KG1 (cell line): ENCODE measurements around the gene PIK3R3.

Experiments used
- DNase-seq: peaks from one replicate; lab custom pipeline; 2025; lab: John Stamatoyannopoulos, UW

Gene PIK3R3

DNA sequence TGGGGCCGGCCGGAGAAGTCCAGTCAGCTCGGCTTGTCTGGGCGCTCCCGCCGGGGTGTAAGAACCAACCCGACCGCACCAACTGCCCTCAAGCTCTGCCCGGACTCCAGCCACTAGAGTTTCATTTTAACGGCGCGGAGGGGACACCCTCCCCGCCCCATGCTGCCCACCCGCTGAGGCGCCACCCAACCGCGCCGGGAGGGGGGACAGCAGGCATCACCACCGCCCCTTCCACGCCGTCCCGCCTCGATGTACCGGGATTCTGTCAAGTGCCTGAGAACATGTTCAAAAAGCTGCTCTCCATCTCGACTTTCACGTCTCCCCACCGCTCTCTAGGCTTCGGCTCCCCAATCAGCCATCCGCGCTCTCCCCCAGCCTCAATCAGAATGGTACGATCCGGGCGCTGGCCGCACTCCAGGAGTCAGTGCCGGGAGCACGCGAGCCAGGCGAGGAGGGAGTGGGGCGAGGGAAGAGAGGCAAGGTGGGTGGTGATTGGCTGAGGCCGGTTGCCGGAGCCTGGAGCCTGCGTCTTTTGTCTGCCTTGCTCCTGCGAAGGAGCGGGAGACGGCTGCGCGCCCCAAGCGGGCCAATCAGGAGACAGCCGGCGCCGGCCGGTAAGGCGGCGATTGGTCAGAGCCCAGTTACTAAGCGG, at the start of gene PIK3R3:
Gene PIK3R3, minus strand, starts transcription at position 101 of the 652 bp plus-strand sequence. CDS start 677 bp downstream, outside the sequence.
- peak; percentile 83 for DNase-seq

DNA sequence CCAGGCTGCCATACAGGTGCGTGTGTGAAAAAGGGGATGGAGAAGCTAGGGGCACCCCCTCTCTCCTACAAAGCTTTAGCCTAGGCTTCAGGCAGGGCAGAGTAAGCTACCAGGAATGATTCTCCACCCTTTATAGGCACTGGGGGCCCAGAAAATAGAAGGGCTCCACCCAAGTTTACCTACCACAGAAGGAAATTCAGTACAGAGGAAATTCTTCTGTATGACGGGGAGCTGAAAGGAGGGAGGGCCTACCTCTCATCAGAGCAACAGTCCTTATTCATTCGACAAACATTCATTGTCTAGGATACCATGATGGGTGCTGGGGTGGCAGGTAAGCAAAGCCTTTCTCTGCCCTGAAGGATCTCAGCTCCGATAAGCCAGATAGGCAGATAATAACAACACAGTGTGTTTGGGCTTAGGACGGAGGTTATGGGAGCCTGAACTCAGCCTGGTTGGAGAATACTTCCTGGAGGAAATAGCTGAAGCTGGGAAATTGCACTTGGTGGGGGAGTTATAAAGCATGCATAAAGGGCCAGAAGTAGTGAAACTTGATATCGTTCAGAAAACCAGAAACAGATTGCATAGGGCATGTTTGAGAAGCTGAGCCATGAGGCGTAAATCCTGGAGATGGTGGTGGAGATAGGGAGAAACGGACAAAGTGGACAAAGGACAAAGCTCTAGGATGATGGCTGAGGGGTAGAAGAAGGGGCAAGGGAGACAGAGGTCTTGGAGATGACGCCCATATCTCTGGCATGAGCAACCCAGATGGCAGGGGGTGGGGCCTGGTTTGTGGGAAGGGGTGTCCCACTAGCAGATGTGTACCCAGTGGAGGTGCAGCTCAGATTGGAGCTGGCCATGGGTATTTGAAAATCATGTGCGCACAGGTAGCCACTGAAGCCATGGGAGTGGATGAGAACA, 49.2 kb upstream of the PIK3R3 start:
- no peak for DNase-seq

DNA sequence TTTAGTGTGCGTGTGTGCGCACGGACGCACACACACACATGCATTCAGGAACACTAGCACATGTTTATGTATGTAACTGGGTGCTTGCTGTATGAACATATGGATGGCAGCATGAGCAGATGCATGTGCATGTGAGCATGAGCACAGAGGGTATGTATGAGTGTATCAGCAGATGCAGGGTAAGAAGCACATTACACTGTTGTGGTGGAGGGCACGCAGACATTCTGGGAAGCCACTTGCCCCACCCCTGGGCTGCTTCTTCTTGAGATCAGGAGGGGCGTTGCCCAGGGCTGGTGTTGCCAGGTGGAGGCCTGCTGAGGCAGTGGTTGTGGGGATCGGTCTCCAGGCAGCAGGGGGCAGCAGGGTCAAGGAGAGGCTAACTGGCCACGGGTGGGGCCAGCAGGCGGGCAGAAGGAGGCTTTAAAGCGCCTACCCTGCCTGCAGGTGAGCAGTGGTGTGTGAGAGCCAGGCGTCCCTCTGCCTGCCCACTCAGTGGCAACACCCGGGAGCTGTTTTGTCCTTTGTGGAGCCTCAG, 47.7 kb upstream of the PIK3R3 start:
- DNase-seq = no peak

DNA sequence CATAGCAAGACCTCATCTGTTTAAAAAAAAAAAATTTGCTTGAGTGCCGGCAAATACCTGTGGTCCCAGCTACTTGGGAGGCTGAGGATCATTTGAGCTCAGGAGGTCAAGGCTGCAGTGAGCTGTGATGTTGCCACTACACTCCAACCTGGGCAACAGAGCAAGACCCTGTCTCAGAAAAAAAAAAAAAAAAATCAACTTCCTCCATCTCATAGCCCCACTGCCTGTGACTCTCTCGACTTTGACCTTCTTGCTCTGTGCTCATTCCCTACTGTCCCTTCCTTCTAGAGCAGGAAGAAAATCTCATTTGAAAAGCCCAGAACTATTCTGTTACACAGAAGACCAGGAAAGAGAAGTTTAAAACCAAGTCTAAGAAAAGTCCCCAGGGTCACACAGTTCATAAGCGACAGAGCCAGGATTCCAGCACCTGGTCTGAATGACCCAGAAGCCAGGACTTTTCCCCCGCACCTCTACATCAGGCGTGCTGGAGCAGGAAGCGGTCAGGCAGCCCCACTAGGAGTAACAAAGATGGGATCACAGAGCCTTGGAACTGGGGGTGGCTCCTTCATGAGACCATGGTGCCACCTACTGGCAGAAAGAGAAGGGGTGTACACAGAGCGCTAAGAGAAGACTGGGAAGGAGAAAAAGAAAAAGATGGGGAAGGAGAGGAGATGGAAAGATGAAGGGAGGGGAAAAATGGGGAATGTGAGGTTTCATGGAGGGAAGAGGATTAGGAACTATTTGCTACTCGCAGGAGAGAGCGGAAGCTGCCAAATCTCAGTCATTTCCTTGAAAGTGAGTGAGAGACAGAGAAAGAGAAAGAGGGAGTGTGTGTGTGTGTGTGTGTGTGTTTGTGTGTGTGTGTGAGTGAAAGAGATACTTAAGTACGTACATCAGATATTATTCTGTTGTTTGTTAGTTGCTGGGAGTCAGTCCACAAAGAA, 47.0 kb upstream of the PIK3R3 start:
- DNase-seq = peak; percentile 31

DNA sequence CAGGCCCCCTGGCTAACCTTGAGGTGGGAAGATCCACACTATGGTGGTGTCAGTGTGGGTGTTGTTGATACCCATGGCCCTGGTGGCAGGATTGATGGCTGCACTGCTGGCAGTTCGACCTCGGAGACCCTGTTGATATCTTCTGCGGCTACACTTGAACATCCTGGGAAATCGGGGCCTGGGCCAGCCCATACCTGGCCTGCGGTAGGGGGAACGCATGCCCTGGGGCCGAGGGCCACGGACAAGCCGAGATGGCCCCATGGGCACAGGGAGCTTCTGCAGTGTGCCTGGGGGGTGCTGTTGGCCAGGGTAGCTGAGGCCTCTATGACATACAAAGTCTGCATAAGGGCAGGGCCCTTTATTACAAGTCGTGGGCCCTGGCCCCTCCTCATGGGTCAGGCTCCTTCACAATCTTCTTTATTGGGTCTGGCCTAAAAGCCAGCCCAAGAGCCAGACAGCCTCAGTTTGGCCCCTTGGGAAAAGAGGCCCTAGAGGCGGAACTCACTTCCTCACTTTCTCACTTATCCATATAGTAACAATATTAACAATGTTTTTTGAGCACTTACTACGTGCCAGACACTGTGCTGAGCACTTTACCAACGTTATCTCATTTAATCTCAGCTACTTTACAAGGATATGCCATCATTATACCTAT, 43.9 kb upstream of the PIK3R3 start, which contains the start of gene P3R3URF:
Gene P3R3URF, minus strand, starts transcription at position 278 of the 655 bp plus-strand sequence. Its CDS starts 17 bp downstream, at position 261.
- DNase-seq = no peak

DNA sequence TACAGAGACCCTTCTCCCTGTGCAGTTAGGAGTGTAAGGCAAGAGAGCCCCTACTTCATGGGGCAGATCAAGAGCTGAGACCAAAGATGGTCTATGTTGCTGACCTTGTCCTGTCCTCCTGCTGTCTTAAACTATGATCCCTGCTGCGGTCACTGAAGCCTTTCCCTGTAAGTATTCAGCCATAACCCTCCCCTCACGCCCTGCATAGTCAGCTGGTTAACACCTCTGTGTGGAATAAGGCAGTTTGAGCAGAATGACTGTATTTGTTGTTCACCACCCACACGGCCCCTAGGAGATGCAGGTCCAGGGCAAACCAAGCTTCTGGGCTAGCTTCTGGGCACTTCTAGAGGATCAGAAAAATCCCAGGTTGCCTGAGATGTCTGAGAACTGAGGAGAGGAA, 42.8 kb upstream of the PIK3R3 start:
- no peak for DNase-seq

DNA sequence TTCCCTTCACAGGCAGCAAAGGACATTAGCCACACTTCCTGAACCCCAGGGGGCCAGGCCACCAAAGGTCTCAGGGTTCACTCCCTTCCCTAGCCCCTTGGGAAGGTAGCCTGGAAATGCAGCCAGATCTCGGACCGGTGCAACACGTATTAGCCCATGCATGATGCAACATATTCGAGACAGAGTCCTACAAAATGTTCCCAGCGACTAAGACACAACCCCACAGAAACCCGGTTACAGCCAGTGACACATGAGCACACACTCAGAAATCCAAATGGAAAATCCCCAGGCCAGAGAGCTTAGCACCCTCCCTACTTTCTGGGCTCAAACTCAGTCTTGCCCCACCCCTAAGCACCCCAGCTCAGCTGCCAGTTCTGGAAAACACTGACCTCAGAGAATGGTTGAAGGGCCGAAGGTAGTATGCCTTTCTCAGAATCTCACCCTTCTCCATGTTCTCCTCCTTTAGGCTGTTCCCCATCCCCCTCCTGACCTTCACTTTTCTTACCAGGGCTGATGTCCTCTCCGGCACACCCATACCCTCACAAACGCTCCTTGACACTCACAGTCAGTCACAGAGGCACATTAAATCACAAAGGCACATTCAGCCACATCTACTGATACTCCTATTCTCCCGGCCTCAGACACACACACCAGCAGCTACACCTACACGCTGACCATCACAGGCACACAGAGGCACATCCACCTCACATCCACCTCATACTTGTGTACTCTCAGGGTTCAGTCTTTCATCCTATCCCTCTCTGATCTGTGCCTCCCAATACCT, 42.2 kb upstream of the PIK3R3 start, which contains the start of gene TSPAN1:
Gene TSPAN1, plus strand, starts transcription at position 640 of the 784 bp plus-strand sequence. CDS start 6,021 bp downstream, outside the sequence.
- DNase-seq = no peak

DNA sequence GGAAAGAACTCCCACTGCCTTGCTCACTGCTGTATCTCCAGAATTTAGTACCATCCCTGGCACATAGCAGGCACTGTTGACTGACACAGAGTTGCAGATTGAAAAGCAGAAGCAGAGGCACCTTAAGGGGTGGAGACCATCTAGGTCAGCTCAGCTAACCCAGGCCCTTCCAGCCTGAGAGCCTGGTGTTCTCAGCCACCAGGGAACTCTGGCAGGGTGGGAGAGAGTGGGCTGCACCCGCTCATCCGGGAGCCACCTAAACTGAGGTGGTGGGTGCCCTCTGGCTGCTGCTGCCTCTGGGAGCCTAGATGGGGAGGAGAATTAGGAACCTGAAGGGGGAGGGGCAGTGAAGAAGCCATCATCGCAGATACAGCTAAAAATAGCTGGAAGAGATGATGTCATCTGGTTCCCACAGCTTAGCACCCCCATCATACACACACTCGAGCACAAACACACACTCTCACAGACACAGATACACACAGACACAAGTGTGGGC, 41.0 kb upstream of the PIK3R3 start:
- no peak for DNase-seq

DNA sequence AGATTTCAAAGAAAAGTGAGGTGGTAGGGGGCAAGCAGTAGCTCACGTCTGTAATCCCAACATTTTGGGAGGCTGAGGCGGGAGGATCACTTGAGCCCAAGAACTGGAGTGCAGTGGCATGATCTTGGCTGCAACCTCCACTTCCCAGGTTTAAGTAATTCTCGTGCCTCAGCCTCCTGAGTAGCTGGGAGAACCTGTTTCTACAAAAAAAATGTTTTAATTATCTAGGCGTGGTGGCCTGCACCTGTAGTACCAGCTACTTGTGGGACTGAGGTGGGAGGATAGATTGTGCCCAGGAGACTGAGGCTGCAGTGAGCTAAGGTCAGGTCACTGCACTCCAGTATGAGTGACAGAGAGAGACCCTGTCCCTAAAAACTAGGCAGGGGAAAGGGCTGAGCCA, 39.9 kb upstream of the PIK3R3 start:
- DNase-seq = no peak

DNA sequence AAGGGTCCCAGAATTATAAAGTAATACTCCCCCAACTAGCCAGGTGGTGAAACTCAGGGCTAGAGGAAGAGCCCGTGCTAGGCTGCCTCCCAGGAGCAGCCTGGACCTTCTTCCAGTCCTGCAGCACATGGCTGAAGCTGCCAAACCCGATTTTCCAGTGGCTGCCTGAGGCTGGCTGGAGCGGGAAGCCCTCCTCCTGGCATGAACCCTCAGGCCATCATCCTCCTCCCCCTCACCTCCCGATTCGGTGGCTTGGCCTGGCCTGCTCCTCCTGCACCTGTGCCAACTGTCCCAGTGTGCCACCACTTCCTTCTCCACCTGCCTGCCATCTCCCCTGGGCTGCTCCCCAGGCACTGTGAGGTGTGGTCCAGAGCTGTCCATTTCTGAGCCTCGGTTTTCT, 39.4 kb upstream of the PIK3R3 start:
- DNase-seq = no peak

DNA sequence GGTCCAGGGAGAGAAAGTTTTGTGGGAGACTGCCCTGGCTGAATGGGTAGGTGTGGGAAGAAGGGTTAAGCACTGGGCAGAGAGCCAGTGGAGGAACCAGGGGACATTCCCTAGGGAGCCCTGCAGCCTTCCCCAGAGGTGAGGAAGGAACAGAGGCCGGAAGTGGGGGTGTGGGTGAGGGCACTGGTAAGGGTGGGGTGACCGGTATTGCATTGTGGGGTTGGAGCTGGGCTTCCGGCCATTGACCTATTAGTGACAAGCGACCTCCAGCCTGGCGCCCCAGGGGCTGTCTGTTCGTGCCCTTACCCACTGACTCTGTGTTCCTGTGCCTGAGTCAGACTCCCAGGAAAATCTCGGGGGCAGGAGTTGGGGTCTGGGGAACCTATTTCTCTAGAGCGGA, 38.9 kb upstream of the PIK3R3 start:
- DNase-seq = no peak

DNA sequence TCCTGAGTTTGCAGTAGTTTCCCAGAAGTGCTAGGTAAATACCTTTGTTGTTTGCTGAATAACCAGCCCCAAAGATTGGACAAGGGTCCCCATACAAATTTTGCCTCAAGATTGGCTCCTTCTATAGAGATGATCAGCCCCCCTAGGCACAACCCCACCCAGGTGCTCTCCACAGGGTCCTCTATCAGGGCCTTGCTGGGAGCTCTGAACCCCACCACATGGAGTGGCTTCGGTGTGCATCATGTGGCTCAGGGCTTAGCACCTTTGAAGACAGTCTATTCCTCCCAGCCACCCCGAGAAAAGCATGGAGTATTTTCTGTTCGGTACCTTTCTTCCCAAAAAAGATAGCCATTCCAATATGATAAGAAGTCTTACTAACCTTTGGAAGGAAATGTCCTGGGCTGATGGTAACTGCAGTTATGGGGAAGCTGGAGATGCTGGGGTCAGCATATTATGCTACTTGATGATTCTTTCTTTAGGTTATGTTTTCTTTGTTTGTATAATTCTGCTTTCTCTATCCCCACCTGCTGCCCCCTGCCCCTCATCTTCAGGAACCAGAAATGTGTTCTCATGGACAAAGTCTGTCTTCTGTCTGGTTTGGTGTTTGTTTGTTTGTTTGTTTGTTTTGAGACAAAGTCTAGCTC, 37.5 kb upstream of the PIK3R3 start:
- no peak for DNase-seq

DNA sequence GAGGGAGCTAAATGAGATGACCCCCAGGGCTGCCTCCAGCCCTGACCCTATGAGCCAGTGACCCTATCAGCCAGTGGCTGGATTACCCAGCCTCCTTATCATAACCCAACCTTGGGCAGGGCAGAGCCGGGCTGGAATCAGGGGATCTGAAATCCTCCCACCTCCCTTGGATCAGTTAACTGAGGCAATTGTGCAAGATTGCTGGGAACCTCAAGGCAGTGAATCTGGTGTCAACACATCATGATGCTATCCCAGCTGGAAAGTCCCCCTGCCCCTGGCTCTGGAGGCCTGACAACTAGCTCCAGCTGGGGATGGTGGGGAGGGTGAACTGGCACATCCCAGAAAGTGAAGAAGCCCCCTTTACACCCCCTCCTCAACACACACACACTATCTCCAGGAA, 36.0 kb upstream of the PIK3R3 start:
- DNase-seq = no peak

DNA sequence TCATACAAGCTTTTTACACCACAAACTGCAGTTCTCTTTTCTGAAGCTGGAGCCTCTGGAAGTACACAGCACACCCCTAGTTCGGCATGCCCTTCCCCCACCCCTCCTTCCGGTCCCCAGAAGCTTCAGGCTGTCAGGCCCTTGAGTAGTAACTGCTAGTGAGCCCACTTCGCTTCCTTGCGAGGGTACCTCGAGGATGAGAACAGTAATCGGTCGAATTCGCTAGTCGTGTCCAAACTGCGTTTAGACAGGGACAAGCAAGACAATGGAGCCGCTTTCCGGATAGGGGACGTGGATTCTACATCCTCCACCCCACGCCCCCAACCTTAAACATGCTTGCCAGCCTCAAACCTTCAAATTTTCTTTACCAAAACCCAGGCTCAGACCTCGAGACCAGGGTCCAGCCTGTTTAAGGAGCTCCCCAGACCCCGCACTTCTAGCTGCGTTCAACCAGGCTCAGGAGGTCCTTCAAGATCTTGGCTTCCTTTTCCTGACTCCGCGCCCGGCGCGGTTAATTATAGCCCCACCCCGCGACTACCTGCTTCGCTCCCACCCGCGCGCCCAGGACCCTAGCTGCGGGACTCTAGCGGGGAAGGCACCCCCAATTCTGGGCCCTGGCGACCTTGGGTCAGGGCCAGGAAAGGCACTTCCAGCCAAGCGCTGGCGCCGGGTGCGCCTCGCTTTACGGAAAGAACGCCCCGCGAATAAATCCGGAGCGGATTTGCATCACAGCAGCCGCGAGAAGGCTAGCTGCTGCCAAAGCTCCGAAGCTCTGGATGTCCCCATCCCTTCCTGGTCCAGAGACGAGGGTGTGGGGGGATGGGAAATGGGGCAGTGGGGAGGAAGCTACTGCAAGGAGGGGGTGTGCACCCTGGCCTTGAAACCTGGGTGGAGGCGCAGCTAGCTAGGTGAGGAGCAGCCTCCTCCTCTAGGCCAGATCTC, 34.4 kb upstream of the PIK3R3 start:
- DNase-seq = no peak

DNA sequence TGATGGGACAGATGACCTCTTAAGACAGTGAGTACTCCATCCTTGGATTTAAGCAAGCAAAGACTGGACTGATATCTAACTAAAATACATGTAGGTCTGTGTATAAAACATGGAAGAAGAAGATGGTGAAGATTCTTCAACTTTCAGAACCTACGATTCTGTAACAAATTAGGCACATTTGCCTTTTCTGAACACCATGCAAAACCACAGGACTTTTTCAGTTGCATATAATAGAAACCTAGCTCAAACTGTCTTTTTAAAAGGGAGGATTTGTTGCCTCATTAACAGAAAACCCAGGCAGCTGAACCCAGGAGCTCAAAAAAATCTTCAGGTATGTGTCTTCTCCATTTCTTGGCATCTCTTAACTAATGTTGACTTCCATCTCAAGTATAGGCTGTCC, 27.8 kb upstream of the PIK3R3 start:
- DNase-seq = no peak

DNA sequence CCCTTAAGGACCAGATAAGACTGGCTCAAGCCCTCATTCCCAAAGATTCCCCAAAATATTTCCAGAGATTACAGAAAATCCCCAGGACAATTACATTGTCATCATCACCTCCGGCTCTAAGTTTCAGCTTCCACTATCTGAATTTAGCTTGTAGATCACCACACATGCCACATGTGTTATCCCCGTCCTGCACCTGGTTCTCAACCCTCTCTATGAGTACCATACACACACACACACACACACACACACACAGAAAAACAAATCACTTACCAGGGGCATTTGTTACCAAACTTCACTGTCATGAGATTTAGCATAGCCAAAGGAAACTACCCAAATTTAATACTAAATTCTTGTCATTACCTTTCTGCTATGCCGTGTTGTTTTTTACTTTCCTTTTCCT, 27.1 kb upstream of the PIK3R3 start:
- no peak for DNase-seq

DNA sequence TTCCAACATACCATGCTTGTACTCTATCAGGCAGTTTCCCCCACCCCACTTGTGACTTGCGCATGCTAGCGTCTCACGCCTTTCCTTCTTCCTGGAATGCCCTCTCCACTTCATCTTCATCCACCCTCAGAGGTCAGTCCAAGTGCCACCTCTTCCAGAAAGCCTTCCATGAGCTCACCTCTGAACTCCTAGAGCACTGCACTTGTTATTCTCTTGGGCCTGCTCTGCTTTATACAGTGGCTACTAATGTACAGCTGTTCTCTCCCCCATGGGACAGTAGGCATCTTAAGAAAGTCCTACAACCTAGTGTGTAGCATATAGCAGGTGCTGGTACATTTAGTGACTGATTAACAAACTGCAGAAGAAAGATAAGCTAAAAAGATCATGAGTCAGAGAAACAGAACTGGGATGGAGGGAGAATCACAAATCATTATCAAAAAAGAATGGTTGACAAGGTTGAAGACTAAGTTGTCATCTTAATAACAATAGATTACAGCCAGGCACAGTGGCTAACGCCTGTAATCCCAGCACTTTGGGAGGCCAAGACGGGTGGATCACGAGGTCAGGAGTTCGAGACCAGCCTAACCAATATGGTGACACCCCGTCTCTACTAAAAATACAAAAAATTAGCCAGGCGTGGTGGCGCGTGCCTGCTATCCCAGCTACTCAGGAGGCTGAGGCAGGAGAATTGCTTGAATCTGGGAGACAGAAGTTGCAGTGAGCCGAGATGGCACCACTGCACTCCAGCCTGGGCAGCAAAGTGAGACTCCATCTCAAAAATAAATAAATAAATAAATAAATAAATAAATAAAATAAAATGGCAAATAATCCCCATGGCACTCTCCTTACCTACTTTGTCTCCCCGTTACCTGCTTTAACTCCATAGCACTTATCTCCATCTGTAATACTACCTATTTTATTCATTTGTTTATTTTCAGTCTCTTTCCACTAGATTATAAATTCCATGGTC, 26.2 kb upstream of the PIK3R3 start:
- no peak for DNase-seq
